HS-27A (cell line): ENCODE results near the gene CFHR2.

Experiments
- DNase-seq: peaks from one replicate; pipeline ENCODE4 v3.0.0-alpha.2; 2012; ENCODE audit warnings: low read depth, missing footprints

The CFHR2 gene

GRCh38 chr1:197001828-197002227, 58.3 kb downstream of the CFHR2 start:
- DNase-seq = no peak

GRCh38 chr1:197003132-197003531, 59.6 kb downstream of the CFHR2 start:
- no peak for DNase-seq

GRCh38 chr1:197008861-197009260, 65.3 kb downstream of the CFHR2 start:
- no peak for DNase-seq
